ENCODE results near the gene SLC26A1. TPM values are rescaled to one million over a fixed set of nuclear protein-coding genes. Genes with fewer than 3 reads are reported as not detected.

SLC26A1 gene
- total RNA-seq, 4 donors from 2014 or later: 0.20 to 0.30 (median 0.21) TPM; not detected in 1

- no peaks in the 10 kb centered on the region for H3K27me3 ChIP-seq
- TF ChIP-seq CTCF (IDR thresholded peaks at IDR 0.05) (no peak), EP300 (IDR thresholded peaks at IDR 0.05) (no peak), POLR2A (IDR thresholded peaks at IDR 0.05) (no peak)
- WGBS, 2 donors: 83 to 88% methylated on average over 3 to 13 of the region's 17 CpGs
- no peak overlapping the region for H3K27ac ChIP-seq
- H3K4me1 ChIP-seq: no peaks in the 10 kb centered on the region
- H3K9me3 ChIP-seq: no peaks in the 10 kb centered on the region
- H3K36me3 ChIP-seq: peaks cover 0 to 100% (median 0%) of the 10 kb centered on the region in 3 donors
- H3K4me3 ChIP-seq: no peak overlapping the region
- DNase-seq (ENCODE audit: low spot score in 2 of 2): no peak
Observed at GRCh38 chr4:958314-958665, 34.9 kb downstream of the SLC26A1 start.

- Histone ChIP-seq H3K27ac (no peak overlapping the region), H3K9me3 (no peaks in the 10 kb centered on the region), H3K27me3 (no peaks in the 10 kb centered on the region), H3K36me3 (peaks cover 0 to 100% (median 0%) of the 10 kb centered on the region in 3 donors), H3K4me1 (no peaks in the 10 kb centered on the region), H3K4me3 (no peak overlapping the region)
- no peak for DNase-seq (ENCODE audit: low spot score in 2 of 2)
- TF ChIP-seq EP300 (IDR thresholded peaks at IDR 0.05): no peak
- TF ChIP-seq CTCF (IDR thresholded peaks at IDR 0.05): no peak
- no peak for TF ChIP-seq POLR2A (IDR thresholded peaks at IDR 0.05)
- 89 to 92% methylated on average over 40 to 45 of the region's 45 CpGs for WGBS, 2 donors
Observed at GRCh38 chr4:957581-958313, 35.5 kb downstream of the SLC26A1 start.

GRCh38 chr4:957231-957580, 36.0 kb downstream of the SLC26A1 start:
- H3K9me3 ChIP-seq: no peaks in the 10 kb centered on the region
- no peaks in the 10 kb centered on the region for H3K27me3 ChIP-seq
- TF ChIP-seq POLR2A (IDR thresholded peaks at IDR 0.05): no peak
- TF ChIP-seq CTCF (IDR thresholded peaks at IDR 0.05): no peak
- no peak for TF ChIP-seq EP300 (IDR thresholded peaks at IDR 0.05)
- H3K36me3 ChIP-seq: peaks cover 0 to 99% (median 0%) of the 10 kb centered on the region in 3 donors
- no peak for DNase-seq (ENCODE audit: low spot score in 2 of 2)
- H3K27ac ChIP-seq: no peak overlapping the region
- no peak overlapping the region for H3K4me3 ChIP-seq
- WGBS, 2 donors: 66% methylated on average over 4 to 7 of the region's 8 CpGs
- no peaks in the 10 kb centered on the region for H3K4me1 ChIP-seq

GRCh38 chr4:956531-957230, 36.5 kb downstream of the SLC26A1 start:
- Histone ChIP-seq H3K4me1 (no peaks in the 10 kb centered on the region), H3K36me3 (peaks cover 0 to 99% (median 0%) of the 10 kb centered on the region in 3 donors), H3K4me3 (no peak overlapping the region), H3K27ac (no peak overlapping the region), H3K9me3 (no peaks in the 10 kb centered on the region), H3K27me3 (no peaks in the 10 kb centered on the region)
- WGBS, 2 donors: 80% methylated on average over 13 to 14 of the region's 14 CpGs
- no peak for TF ChIP-seq EP300 (IDR thresholded peaks at IDR 0.05)
- DNase-seq (ENCODE audit: low spot score in 2 of 2): no peak

- H3K4me3 ChIP-seq: no peak overlapping the region
- H3K27me3 ChIP-seq: no peaks in the 10 kb centered on the region
- no peak overlapping the region for H3K27ac ChIP-seq
- 73 to 83% methylated on average over 12 of the region's 12 CpGs for WGBS, 2 donors
- no peaks in the 10 kb centered on the region for H3K9me3 ChIP-seq
- TF ChIP-seq CTCF (IDR thresholded peaks at IDR 0.05) (no peak), EP300 (IDR thresholded peaks at IDR 0.05) (no peak), POLR2A (IDR thresholded peaks at IDR 0.05) (no peak)
- H3K36me3 ChIP-seq: peaks cover 0 to 98% (median 0%) of the 10 kb centered on the region in 3 donors
- H3K4me1 ChIP-seq: no peaks in the 10 kb centered on the region
- DNase-seq (ENCODE audit: low spot score in 2 of 2): no peak
Observed at GRCh38 chr4:955931-956381, 37.2 kb downstream of the SLC26A1 start.

Data from tibial nerve (tissue), 4 donors.